ENCODE results near the gene GTF2H1. TPM values are rescaled to one million over a fixed set of nuclear protein-coding genes. Genes with fewer than 3 reads are reported as not detected.

Gene GTF2H1
- total and polyA plus RNA-seq, 8 donors = 30.6 to 73.3 (median 64.5) TPM

DNA sequence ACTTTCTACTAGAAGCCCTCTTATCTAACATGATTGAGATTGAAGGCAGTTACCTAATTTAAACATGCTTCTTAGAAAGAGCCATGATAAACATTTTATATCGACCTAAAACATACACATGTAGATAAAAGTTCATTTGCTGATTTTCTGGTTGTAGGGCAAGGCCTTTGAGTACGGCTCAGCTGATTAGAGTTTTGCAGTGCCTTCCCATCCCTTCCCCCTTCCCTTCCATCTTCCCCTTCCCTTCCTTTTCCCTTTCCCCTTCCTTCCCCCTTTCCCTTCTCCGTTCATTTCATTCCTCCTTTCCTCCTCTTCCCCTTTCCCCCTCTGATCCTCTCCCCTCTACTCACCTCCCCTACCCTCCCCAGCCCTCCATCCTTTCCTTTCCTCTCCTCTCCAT lies 94.1 kb downstream of the GTF2H1 start:
- Histone ChIP-seq H3K27ac (no peak overlapping the region), H3K27me3 (no peaks in the 10 kb centered on the region), H3K4me3 (no peak overlapping the region), H3K4me1 (no peaks in the 10 kb centered on the region), H3K9me3 (no peaks in the 10 kb centered on the region), H3K36me3 (no peaks in the 10 kb centered on the region)
- no peak for TF ChIP-seq CTCF (IDR thresholded peaks at IDR 0.05)
- no peak for ATAC-seq
- DNase-seq = no peak
- intact Hi-C loops (cut with DNase I) = no loop called here

Small RNA genes lying within 50 kb of the gene (microRNA-seq; reads per million reads assigned to microRNA genes)
- 0 to 0.34 reads per million in 2 donors for gene MIR3159

Other genes starting within 250 kb of the GTF2H1 start
- 10 to 100 TPM in 1 of 2 donors, 1 to 10 TPM in 1; 9.5 to 13.7 TPM for gene SAAL1, start 216.5 kb upstream of the GTF2H1 start, total RNA-seq
- 10 to 100 TPM; 33.9 to 48.3 (median 37.5) TPM for gene SAAL1, start 216.5 kb upstream of the GTF2H1 start, polyA plus RNA-seq (ENCODE audit: insufficient read length in 6 of 6)
- gene MRGPRX3, start 190.0 kb upstream of the GTF2H1 start, total RNA-seq = under 1 TPM; 0.15 to 0.21 TPM
- not detected for gene MRGPRX3, start 190.0 kb upstream of the GTF2H1 start, polyA plus RNA-seq (ENCODE audit: insufficient read length in 6 of 6)
- not detected for gene MRGPRX4, start 149.7 kb upstream of the GTF2H1 start, total RNA-seq
- gene MRGPRX4, start 149.7 kb upstream of the GTF2H1 start, polyA plus RNA-seq (ENCODE audit: insufficient read length in 6 of 6) = not detected
- gene SAA4, start 85.8 kb upstream of the GTF2H1 start, total RNA-seq = 1 to 10 TPM in 1 of 2 donors, not detected in 1; 3.7 TPM
- gene SAA4, start 85.8 kb upstream of the GTF2H1 start, polyA plus RNA-seq (ENCODE audit: insufficient read length in 6 of 6) = not detected
- gene SAA2, start 73.9 kb upstream of the GTF2H1 start, total RNA-seq = 10 to 100 TPM in 1 of 2 donors, under 1 TPM in 1; 0.38 to 92.5 TPM
- under 1 TPM in 3 of 6 donors, not detected in 3; 0.20 to 0.23 (median 0.22) TPM for gene SAA2, start 73.9 kb upstream of the GTF2H1 start, polyA plus RNA-seq (ENCODE audit: insufficient read length in 6 of 6)
- gene SAA1, start 56.3 kb upstream of the GTF2H1 start, total RNA-seq = 100 to 1,000 TPM in 1 of 2 donors, under 1 TPM in 1; 0.58 to 194 TPM
- not detected for gene SAA1, start 56.3 kb upstream of the GTF2H1 start, polyA plus RNA-seq (ENCODE audit: insufficient read length in 6 of 6)
- gene HPS5, start 427 bp upstream of the GTF2H1 start, total RNA-seq = 10 to 100 TPM; 23.8 to 25.3 TPM
- 10 to 100 TPM; 19.4 to 25.2 (median 21.4) TPM for gene HPS5, start 427 bp upstream of the GTF2H1 start, polyA plus RNA-seq (ENCODE audit: insufficient read length in 6 of 6)
- 100 to 1,000 TPM; 288 to 550 TPM for gene LDHA, start 72.0 kb downstream of the GTF2H1 start, total RNA-seq
- gene LDHA, start 72.0 kb downstream of the GTF2H1 start, polyA plus RNA-seq (ENCODE audit: insufficient read length in 6 of 6) = 100 to 1,000 TPM; 283 to 453 (median 386) TPM
- under 1 TPM in 1 of 2 donors, not detected in 1; 0.82 TPM for gene LDHC, start 89.8 kb downstream of the GTF2H1 start, total RNA-seq
- gene LDHC, start 89.8 kb downstream of the GTF2H1 start, polyA plus RNA-seq (ENCODE audit: insufficient read length in 6 of 6) = 1 to 10 TPM in 2 of 6 donors, under 1 TPM in 2, not detected in 2; 0.16 to 1.5 (median 0.69) TPM
- not detected for gene LDHAL6A, start 133.3 kb downstream of the GTF2H1 start, total RNA-seq
- under 1 TPM; 0.51 to 0.94 (median 0.69) TPM for gene LDHAL6A, start 133.3 kb downstream of the GTF2H1 start, polyA plus RNA-seq (ENCODE audit: insufficient read length in 6 of 6)
- gene TSG101, start 204.4 kb downstream of the GTF2H1 start, total RNA-seq = 10 to 100 TPM; 50.5 to 52.8 TPM
- 100 to 1,000 TPM in 5 of 6 donors, 10 to 100 TPM in 1; 89.3 to 134 (median 116) TPM for gene TSG101, start 204.4 kb downstream of the GTF2H1 start, polyA plus RNA-seq (ENCODE audit: insufficient read length in 6 of 6)